SH-SY5Y (cell line): ENCODE measurements around the gene FLYWCH1.

ENCODE experiments used
- GATA2 ChIP-seq: IDR thresholded peaks from 2 replicates; pipeline ENCODE4 v1.6.1; 2011; ENCODE audit warnings: mild to moderate bottlenecking, low read depth, low read length
- GATA3 ChIP-seq: IDR thresholded peaks from 2 replicates; pipeline ENCODE4 v1.6.1; 2011; ENCODE audit warnings: low read depth, mild to moderate bottlenecking, low read length, moderate library complexity

- TF ChIP-seq GATA2 (no peak), GATA3 (no peak)
Measured at GRCh38 chr16:2874032-2874911, 37.5 kb upstream of the FLYWCH1 start.
